K562 (cell line): Measurements from ENCODE around the gene SLC16A5. TPM values are rescaled to one million over a fixed set of nuclear protein-coding genes. Genes with fewer than 3 reads are reported as not detected.
A peak's percentile ranks its signal among the peaks of the same experiment; 100 is the strongest.

Experiments used
- FOXA3 ChIP-seq, 2 experiments: fragments of 450-650 bp in 1 of 2; sonication (generic) in 1 of 2; formaldehyde crosslinking; IDR thresholded peaks in 1 of 2; conservative IDR thresholded peaks in 1 of 2; 2 replicates each; pipeline versions ENCODE4 v1.4.0 to v1.8.0; 2020 to 2022; ENCODE audit warnings: mild to moderate bottlenecking in 2 of 2, missing genetic modification reagents in 1 of 2
- LCOR ChIP-seq: sonication (generic); formaldehyde crosslinking; IDR thresholded peaks from 2 replicates; pipeline ENCODE4 v1.8.0; 2022; ENCODE audit warnings: mild to moderate bottlenecking, missing genetic modification reagents
- NFRKB ChIP-seq: fragments of 450-650 bp; IDR thresholded peaks from 2 replicates; pipeline ENCODE4 v1.6.1; 2016; ENCODE audit warnings: low read depth
- PCBP1 ChIP-seq: fragments of 200-400 bp; formaldehyde crosslinking; IDR thresholded peaks from 2 replicates; pipeline ENCODE4 v1.6.1; 2018; ENCODE audit warnings: mild to moderate bottlenecking, low read depth, low read length; ENCODE audit not compliant: poor library complexity, severe bottlenecking
- THRAP3 ChIP-seq: fragments of 450-650 bp; IDR thresholded peaks from 2 replicates; pipeline ENCODE4 v1.6.1; 2016; ENCODE audit warnings: mild to moderate bottlenecking, inconsistent platforms, borderline replicate concordance
- polyA plus RNA-seq, 8 experiments: library from polyadenylated mRNA; depleted of rRNA in 4 of 8; stranded (reverse) in 5 of 8; unstranded in 3 of 8; fragments of >200 nt; fragmentation: Nextera tagmentation in 2 of 8; fragmentation: Illumina TruSeq in 1 of 8; extraction: Ambion mirVana in 2 of 8; extraction: Trizol in 1 of 8; gene quantifications; 2 replicates each; pipeline versions ENCODE4 v1.2.1 to v1.2.3, GENCODE V29; 2011 to 2014; ENCODE audit warnings: inconsistent platforms in 1 of 8, missing spikeins in 1 of 8
- total RNA-seq, 7 experiments: library from RNA; depleted of rRNA in 6 of 7; stranded (reverse); fragments of >200 nt in 6 of 7; fragmentation: Illumina TruSeq in 2 of 7; extraction: Trizol in 2 of 7; gene quantifications; 2 replicates each; pipeline versions ENCODE4 v1.2.1 to v1.2.3, GENCODE V29; 2011 to 2021; ENCODE audit warnings: low replicate concordance in 1 of 7
- TF ChIP-seq, protein P1 (sequence below): sonication (generic); formaldehyde crosslinking; IDR thresholded peaks from 2 replicates; pipeline ENCODE4 v1.8.0; 2023; ENCODE audit warnings: missing genetic modification reagents, mild to moderate bottlenecking, borderline replicate concordance
- TF ChIP-seq, protein P2 (sequence below), 3 experiments: fragments of 200-800 bp in 1 of 3; sonication (Bioruptor generic) in 1 of 3; sonication (generic) in 1 of 3; formaldehyde crosslinking in 1 of 3; IDR thresholded peaks; 2 replicates each; pipeline versions ENCODE4 v1.6.1 to v1.8.0; 2016 to 2022; ENCODE audit warnings: mild to moderate bottlenecking in 2 of 3, missing compliant biosample characterization in 2 of 3, missing genetic modification characterization in 2 of 3, missing genetic modification reagents in 1 of 3
- TF ChIP-seq, protein P3 (sequence below): IDR thresholded peaks from 2 replicates; pipeline ENCODE4 v1.6.1; 2014; ENCODE audit warnings: antibody characterized with exemption
- TF ChIP-seq, protein P4 (sequence below): IDR thresholded peaks from 2 replicates; pipeline ENCODE4 v1.6.1; 2011; ENCODE audit warnings: borderline replicate concordance, low read depth, mild to moderate bottlenecking, moderate library complexity, low read length; ENCODE audit not compliant: insufficient read depth, poor library complexity, severe bottlenecking
- TF ChIP-seq, protein P5 (sequence below): fragments of 450-650 bp; IDR thresholded peaks from 2 replicates; pipeline ENCODE4 v1.7.0; 2016; ENCODE audit warnings: borderline replicate concordance

Gene SLC16A5
- total and polyA plus RNA-seq, 9 of the 15 experiments (the other 6 are each of a cell fraction or from before 2014, with no cell fraction given): 0.06 to 2.6 (median 0.91) TPM

DNA sequence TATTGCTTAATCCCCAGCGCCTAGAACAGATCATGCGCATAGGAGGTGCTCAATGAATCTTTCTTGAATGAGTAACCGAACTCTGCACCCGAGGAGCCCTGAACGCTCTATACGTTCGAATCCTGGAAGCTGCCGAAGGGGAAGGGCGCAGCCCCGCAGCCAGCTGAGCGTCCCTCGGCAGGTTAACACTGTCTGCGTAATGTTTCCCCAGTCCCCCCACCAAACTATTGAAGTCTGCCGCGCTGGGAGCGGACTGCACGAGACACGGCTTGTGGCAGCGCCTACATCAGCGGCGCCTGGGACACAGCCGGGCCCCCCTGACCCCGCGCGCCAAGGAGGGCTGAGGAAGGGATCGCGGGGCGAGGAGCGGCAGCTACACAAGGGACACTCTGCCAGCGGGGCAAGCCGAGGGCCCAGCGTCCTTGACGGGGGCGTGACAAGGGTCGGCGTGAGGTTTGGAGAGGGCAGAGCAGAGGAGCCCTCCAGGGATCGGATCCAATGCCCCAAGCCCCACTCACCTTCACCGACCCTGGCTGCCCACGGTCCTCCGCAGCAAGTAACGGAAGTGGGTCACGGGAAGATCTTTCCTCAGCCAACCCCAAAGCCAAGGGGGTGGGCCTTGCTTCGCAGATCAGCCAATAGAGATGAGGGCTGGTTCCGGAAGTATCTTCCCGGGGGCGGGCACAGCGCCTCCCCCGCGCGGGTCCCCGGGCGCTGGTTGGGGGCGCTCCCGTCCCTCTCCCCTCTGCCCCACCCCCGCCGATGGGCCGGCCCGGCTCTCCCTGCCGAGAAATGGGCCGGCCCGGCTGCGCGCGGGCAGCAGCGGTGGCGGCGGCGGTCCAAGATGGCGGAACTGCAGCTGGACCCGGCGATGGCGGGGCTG lies 41.1 kb upstream of the SLC16A5 start, which contains the start of the genes ATP5PD and KCTD2 (continued):
- TF ChIP-seq, protein P1, sequence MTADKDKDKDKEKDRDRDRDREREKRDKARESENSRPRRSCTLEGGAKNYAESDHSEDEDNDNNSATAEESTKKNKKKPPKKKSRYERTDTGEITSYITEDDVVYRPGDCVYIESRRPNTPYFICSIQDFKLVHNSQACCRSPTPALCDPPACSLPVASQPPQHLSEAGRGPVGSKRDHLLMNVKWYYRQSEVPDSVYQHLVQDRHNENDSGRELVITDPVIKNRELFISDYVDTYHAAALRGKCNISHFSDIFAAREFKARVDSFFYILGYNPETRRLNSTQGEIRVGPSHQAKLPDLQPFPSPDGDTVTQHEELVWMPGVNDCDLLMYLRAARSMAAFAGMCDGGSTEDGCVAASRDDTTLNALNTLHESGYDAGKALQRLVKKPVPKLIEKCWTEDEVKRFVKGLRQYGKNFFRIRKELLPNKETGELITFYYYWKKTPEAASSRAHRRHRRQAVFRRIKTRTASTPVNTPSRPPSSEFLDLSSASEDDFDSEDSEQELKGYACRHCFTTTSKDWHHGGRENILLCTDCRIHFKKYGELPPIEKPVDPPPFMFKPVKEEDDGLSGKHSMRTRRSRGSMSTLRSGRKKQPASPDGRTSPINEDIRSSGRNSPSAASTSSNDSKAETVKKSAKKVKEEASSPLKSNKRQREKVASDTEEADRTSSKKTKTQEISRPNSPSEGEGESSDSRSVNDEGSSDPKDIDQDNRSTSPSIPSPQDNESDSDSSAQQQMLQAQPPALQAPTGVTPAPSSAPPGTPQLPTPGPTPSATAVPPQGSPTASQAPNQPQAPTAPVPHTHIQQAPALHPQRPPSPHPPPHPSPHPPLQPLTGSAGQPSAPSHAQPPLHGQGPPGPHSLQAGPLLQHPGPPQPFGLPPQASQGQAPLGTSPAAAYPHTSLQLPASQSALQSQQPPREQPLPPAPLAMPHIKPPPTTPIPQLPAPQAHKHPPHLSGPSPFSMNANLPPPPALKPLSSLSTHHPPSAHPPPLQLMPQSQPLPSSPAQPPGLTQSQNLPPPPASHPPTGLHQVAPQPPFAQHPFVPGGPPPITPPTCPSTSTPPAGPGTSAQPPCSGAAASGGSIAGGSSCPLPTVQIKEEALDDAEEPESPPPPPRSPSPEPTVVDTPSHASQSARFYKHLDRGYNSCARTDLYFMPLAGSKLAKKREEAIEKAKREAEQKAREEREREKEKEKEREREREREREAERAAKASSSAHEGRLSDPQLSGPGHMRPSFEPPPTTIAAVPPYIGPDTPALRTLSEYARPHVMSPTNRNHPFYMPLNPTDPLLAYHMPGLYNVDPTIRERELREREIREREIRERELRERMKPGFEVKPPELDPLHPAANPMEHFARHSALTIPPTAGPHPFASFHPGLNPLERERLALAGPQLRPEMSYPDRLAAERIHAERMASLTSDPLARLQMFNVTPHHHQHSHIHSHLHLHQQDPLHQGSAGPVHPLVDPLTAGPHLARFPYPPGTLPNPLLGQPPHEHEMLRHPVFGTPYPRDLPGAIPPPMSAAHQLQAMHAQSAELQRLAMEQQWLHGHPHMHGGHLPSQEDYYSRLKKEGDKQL (CRISPR knock-in tag): 0 out of 2 replicates have a peak, but pooled peaks have one; percentile 68
- no peak for TF ChIP-seq THRAP3
- peak; percentile 79 for TF ChIP-seq NFRKB
- TF ChIP-seq, protein P2, sequence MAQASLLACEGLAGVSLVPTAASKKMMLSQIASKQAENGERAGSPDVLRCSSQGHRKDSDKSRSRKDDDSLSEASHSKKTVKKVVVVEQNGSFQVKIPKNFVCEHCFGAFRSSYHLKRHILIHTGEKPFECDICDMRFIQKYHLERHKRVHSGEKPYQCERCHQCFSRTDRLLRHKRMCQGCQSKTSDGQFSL (CRISPR knock-in tag; IDR thresholded peaks at IDR 0.05): no peak
- TF ChIP-seq, protein P2 (tag; IDR thresholded peaks at IDR 0.05): no peak
- TF ChIP-seq PCBP1: peak; percentile 96
- TF ChIP-seq, protein P3, sequence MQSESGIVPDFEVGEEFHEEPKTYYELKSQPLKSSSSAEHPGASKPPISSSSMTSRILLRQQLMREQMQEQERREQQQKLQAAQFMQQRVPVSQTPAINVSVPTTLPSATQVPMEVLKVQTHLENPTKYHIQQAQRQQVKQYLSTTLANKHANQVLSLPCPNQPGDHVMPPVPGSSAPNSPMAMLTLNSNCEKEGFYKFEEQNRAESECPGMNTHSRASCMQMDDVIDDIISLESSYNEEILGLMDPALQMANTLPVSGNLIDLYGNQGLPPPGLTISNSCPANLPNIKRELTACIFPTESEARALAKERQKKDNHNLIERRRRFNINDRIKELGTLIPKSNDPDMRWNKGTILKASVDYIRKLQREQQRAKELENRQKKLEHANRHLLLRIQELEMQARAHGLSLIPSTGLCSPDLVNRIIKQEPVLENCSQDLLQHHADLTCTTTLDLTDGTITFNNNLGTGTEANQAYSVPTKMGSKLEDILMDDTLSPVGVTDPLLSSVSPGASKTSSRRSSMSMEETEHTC: no peak
- TF ChIP-seq, protein P4, sequence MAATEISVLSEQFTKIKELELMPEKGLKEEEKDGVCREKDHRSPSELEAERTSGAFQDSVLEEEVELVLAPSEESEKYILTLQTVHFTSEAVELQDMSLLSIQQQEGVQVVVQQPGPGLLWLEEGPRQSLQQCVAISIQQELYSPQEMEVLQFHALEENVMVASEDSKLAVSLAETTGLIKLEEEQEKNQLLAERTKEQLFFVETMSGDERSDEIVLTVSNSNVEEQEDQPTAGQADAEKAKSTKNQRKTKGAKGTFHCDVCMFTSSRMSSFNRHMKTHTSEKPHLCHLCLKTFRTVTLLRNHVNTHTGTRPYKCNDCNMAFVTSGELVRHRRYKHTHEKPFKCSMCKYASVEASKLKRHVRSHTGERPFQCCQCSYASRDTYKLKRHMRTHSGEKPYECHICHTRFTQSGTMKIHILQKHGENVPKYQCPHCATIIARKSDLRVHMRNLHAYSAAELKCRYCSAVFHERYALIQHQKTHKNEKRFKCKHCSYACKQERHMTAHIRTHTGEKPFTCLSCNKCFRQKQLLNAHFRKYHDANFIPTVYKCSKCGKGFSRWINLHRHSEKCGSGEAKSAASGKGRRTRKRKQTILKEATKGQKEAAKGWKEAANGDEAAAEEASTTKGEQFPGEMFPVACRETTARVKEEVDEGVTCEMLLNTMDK: no peak
- peak; percentile 76; the same call in 1 of the 2 replicates for TF ChIP-seq LCOR
- TF ChIP-seq FOXA3 (CRISPR knock-in tag; conservative IDR thresholded peaks at IDR 0.05 in 1 of 2, IDR thresholded peaks at IDR 0.05 in 1 of 2): no peak
- TF ChIP-seq, protein P5, sequence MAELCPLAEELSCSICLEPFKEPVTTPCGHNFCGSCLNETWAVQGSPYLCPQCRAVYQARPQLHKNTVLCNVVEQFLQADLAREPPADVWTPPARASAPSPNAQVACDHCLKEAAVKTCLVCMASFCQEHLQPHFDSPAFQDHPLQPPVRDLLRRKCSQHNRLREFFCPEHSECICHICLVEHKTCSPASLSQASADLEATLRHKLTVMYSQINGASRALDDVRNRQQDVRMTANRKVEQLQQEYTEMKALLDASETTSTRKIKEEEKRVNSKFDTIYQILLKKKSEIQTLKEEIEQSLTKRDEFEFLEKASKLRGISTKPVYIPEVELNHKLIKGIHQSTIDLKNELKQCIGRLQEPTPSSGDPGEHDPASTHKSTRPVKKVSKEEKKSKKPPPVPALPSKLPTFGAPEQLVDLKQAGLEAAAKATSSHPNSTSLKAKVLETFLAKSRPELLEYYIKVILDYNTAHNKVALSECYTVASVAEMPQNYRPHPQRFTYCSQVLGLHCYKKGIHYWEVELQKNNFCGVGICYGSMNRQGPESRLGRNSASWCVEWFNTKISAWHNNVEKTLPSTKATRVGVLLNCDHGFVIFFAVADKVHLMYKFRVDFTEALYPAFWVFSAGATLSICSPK: no peak
